Measurements from ENCODE around the gene SRRD.

Gene SRRD

DNA sequence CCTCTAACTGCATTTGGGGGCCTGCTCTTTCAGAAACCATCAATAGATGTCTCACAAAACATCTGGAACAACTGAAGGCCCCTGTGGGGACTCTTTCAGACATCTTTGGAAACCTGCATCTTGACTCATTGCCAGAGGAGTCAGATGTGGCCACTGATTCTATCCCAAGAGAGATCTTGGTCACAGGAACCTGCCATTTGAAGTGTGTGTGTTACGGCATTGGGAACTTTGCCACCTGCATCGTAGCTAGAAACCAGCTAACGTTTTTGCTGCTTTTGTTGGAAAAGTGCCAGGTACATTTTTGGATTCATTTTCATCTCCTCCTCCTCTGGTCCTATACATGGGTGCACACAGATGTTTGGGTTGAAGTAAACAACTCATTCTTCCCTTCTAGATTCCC is 4.3 kb downstream of the SRRD start:
- peaks cover 28% of the 10 kb centered on the region for H3K36me3 Mint-ChIP-seq (ENCODE audit: low read depth)
- no peak for DNase-seq
- no peak overlapping the region for H3K27ac Mint-ChIP-seq
- H3K4me3 Mint-ChIP-seq, result no peak overlapping the region
- H3K27me3 Mint-ChIP-seq (ENCODE audit: low read depth, poor library complexity), result no peaks in the 10 kb centered on the region
- no peaks in the 10 kb centered on the region for H3K9me3 Mint-ChIP-seq
- TF ChIP-seq, protein P1, sequence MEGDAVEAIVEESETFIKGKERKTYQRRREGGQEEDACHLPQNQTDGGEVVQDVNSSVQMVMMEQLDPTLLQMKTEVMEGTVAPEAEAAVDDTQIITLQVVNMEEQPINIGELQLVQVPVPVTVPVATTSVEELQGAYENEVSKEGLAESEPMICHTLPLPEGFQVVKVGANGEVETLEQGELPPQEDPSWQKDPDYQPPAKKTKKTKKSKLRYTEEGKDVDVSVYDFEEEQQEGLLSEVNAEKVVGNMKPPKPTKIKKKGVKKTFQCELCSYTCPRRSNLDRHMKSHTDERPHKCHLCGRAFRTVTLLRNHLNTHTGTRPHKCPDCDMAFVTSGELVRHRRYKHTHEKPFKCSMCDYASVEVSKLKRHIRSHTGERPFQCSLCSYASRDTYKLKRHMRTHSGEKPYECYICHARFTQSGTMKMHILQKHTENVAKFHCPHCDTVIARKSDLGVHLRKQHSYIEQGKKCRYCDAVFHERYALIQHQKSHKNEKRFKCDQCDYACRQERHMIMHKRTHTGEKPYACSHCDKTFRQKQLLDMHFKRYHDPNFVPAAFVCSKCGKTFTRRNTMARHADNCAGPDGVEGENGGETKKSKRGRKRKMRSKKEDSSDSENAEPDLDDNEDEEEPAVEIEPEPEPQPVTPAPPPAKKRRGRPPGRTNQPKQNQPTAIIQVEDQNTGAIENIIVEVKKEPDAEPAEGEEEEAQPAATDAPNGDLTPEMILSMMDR (IDR thresholded peaks at IDR 0.05), result no peak
- peaks cover 24% of the 10 kb centered on the region for H3K4me1 Mint-ChIP-seq

DNA sequence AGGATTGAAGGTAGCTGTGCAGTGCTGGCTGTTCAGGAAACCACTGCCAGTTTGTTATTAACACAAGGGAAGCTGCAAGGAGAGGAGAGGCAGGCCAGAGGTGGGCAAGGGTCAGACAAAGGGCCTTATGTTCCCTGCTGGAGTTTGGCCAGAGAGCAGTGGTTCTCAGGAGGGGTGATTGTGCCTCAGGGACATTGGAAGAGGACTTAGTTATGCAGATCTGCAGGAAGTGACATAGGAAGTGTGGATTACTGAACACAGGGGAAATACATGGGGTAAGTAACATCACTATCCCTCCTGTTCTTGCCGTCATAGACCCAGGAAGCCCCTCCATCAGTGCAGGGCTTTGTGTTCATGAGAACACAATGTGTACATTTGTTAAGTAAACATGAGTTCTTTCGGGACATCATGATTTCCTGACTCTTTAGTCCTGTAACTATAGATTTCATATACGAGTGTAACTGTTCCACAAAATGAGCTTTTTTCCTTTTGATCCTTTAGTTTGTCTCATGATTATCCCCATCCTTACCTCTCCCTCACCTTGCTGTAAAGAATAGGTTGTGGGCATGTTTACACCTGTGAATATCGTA is 5.9 kb downstream of the SRRD start:
- H3K4me1 Mint-ChIP-seq, result peaks cover 14% of the 10 kb centered on the region
- peaks cover 40% of the 10 kb centered on the region for H3K36me3 Mint-ChIP-seq (ENCODE audit: low read depth)
- H3K9me3 Mint-ChIP-seq, result no peaks in the 10 kb centered on the region
- DNase-seq, result no peak
- peak overlapping the region; percentile 11 for H3K27ac Mint-ChIP-seq
- H3K27me3 Mint-ChIP-seq (ENCODE audit: low read depth, poor library complexity), result no peaks in the 10 kb centered on the region
- no peak overlapping the region for H3K4me3 Mint-ChIP-seq
- TF ChIP-seq, protein P1 (IDR thresholded peaks at IDR 0.05), result no peak

DNA sequence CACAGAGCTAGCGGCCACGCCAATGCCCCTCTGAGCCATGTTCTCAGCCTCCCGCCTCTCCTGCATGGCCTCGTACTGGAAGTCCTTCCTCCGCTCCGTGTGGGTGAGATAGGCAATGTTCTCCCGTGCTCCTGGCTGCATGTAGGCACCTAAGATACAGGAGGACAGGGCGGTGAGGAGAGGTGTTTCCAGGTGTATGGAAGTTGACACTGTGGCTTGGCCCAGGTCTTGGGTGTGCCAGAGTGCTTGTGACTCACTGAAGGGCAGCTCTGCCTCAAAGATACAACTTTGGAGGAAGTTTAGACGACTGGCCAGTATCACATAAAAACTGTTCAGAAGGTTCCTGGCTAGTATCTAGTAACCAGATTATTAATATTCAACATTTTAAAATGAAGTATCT is 8.5 kb downstream of the SRRD start:
- DNase-seq, result no peak
- TF ChIP-seq, protein P1 (IDR thresholded peaks at IDR 0.05), result no peak
- no peaks in the 10 kb centered on the region for H3K27me3 Mint-ChIP-seq (ENCODE audit: low read depth, poor library complexity)
- no peak overlapping the region for H3K27ac Mint-ChIP-seq
- H3K4me3 Mint-ChIP-seq, result no peak overlapping the region
- no peaks in the 10 kb centered on the region for H3K9me3 Mint-ChIP-seq
- no peaks in the 10 kb centered on the region for H3K4me1 Mint-ChIP-seq
- H3K36me3 Mint-ChIP-seq (ENCODE audit: low read depth), result peaks cover 55% of the 10 kb centered on the region

DNA sequence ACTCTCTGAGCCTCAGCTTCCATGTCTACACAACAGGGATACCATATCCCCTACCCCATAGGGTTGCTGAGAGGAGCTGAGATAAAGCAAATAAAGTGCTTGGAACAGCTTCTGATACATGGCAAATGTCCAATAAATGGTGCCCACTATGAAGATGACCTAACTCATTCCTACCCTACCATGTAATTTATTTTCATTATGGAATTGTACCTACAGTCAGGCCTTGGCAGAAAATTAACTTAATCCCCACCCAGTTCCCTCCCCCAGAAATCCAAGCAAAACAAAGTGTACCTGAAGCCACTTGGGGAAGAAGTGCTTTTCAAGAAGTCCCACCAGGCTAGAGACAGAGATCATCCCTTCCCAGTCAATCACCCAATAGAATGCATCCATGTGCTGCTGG is 10.8 kb downstream of the SRRD start:
- H3K4me3 Mint-ChIP-seq, result no peak overlapping the region

DNA sequence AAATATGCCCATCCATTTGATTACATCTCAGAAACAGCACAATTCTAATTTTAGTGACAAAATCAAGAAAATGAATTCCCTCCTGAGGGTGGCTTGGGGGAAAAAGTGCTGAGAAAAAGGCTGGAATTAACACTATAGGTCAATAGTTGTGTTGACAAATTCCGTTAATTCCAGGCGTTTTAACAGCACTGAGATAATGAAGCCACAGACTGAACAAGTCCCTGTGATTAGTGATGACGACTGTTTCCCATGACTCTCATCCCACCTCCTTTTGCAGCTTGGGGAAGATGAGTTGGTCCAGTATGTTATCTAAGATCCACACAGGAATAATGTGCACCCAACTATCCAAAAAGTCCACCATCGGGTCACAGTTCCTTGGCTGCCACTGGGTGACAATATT is 12.8 kb downstream of the SRRD start:
- TF ChIP-seq, protein P1 (IDR thresholded peaks at IDR 0.05), result no peak
- H3K9me3 Mint-ChIP-seq, result no peaks in the 10 kb centered on the region
- peaks cover 69% of the 10 kb centered on the region for H3K36me3 Mint-ChIP-seq (ENCODE audit: low read depth)
- H3K4me3 Mint-ChIP-seq, result no peak overlapping the region
- H3K27ac Mint-ChIP-seq, result no peak overlapping the region
- no peaks in the 10 kb centered on the region for H3K4me1 Mint-ChIP-seq
- H3K27me3 Mint-ChIP-seq (ENCODE audit: low read depth, poor library complexity), result no peaks in the 10 kb centered on the region
- DNase-seq, result no peak

More for the DNA sequence above, 10.8 kb downstream of the SRRD start:
- Mint-ChIP-seq H3K9me3 (no peaks in the 10 kb centered on the region), H3K27ac (no peak overlapping the region), H3K4me1 (no peaks in the 10 kb centered on the region), H3K36me3 (ENCODE audit: low read depth) (peaks cover 67% of the 10 kb centered on the region), H3K27me3 (ENCODE audit: low read depth, poor library complexity) (no peaks in the 10 kb centered on the region)
- TF ChIP-seq, protein P1 (IDR thresholded peaks at IDR 0.05), result no peak
- DNase-seq, result no peak

DNA sequence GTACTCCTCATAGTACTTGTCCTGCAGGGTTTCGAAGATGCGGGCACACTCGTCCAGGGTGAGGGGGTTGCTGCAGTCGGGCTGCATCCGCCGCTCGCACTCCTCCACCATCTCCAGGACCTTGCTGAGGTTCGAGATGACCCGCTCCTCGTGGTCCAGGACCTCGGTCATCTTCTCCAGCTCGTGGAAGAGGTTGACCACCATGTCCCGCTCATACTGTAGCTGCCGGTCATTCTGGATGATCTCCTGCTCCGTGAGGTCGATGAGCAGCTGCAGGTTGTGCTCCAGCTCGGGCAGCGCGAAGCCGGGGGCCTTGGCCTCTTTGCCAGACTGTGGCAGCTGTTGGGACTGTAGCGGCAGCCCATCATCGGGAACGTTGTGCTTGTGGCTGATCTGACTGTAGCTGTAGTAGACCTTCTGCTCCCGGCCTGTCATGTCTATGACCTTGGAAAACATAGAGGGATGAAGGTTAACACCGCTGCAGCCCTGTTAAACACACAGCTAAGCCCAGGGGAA is 15.6 kb downstream of the SRRD start:
- H3K36me3 Mint-ChIP-seq (ENCODE audit: low read depth), result peaks cover 71% of the 10 kb centered on the region

More for the DNA sequence above, 15.6 kb downstream of the SRRD start:
- Mint-ChIP-seq H3K27ac (no peak overlapping the region), H3K4me1 (peaks cover 12% of the 10 kb centered on the region), H3K27me3 (ENCODE audit: low read depth, poor library complexity) (no peaks in the 10 kb centered on the region), H3K9me3 (no peaks in the 10 kb centered on the region), H3K4me3 (no peak overlapping the region)
- DNase-seq, result no peak
- TF ChIP-seq, protein P1 (IDR thresholded peaks at IDR 0.05), result no peak

Data from nephron progenitor cell (in vitro differentiated cells).